ENCODE results near the gene RNF115. TPM values are rescaled to one million over a fixed set of nuclear protein-coding genes. Genes with fewer than 3 reads are reported as not detected.
"Not testable (repeated sequence)": the region's sequence is repeated elsewhere in the genome, so short reads cannot be mapped to it uniquely, and the experiment has no call there.

Gene RNF115
- total RNA-seq, 1 experiment from 2014 or later: 9.5 TPM

- intact Hi-C loops (cut with micrococcal nuclease): no loop called here
- Histone ChIP-seq H3K79me2 (ENCODE audit: insufficient read depth, low read length) (no peaks in the 10 kb centered on the region), H3K27ac (ENCODE audit: low read depth, low read length) (no peak overlapping the region), H3K36me3 (ENCODE audit: control insufficient read depth in 1 of 2, insufficient read depth in 2 of 2, low read length in 2 of 2) (no peaks in the 10 kb centered on the region; a peak in 1 of 4 replicates), H4K20me1 (ENCODE audit: insufficient read depth) (no peaks in the 10 kb centered on the region), H3K4me3 (replicated peaks in 1 of 2; ENCODE audit: low read depth in 1 of 2, low read length in 2 of 2) (no peak overlapping the region), H3K4me2 (ENCODE audit: low read length) (no peak overlapping the region), H3K9ac (ENCODE audit: low read length) (no peak overlapping the region), H3K4me1 (ENCODE audit: control insufficient read depth in 1 of 2, insufficient read depth in 2 of 2, low read length in 2 of 2) (no peaks in the 10 kb centered on the region), H3K9me3 (ENCODE audit: control insufficient read depth in 1 of 2, insufficient read depth in 1 of 2, low read depth in 1 of 2, low read length in 2 of 2) (no peaks in the 10 kb centered on the region), H3K9me2 (ENCODE audit: insufficient read depth) (no peaks in the 10 kb centered on the region), H3K27me3 (ENCODE audit: insufficient read depth, low read length) (no peaks in the 10 kb centered on the region), H2AFZ (ENCODE audit: low read depth, low read length, poor library complexity, severe bottlenecking) (no peak overlapping the region)
- ChIA-PET CTCF (no interaction called here), POLR2A (interaction anchor here (0.6 kb wide), 1 partner anchor 18 kb away, joined by 3 read pairs; no protein-coding TSS in a partner anchor), RAD21 (ENCODE audit: low non-redundant PET in 1 of 2, low total read pairs in 2 of 2, uncharacterized antibody in 2 of 2, unreplicated experiment in 2 of 2) (no interaction called here)
- no TSS peak for BruUV-seq (replicated peaks)
- ATAC-seq (no peak), DNase-seq (ENCODE audit: low read depth, low spot score) (no peak)
- TF ChIP-seq SP1 (IDR thresholded peaks at IDR 0.05; ENCODE audit: low read depth) (no peak), EGR1 (IDR thresholded peaks at IDR 0.05; ENCODE audit: low read depth) (no peak)
Measured at GRCh38 chr1:145771056-145771455, 52.8 kb downstream of the RNF115 start.

GRCh38 chr1:145768004-145768403 lies 55.9 kb downstream of the RNF115 start:
- H3K27me3 ChIP-seq (ENCODE audit: insufficient read depth, low read length); H3K79me2 ChIP-seq (ENCODE audit: insufficient read depth, low read length); RAD21 ChIA-PET (ENCODE audit: low non-redundant PET in 1 of 2, low total read pairs in 2 of 2, uncharacterized antibody in 2 of 2, unreplicated experiment in 2 of 2); ATAC-seq; H3K9me3 ChIP-seq (ENCODE audit: control insufficient read depth in 1 of 2, insufficient read depth in 1 of 2, low read depth in 1 of 2, low read length in 2 of 2); H3K4me1 ChIP-seq (ENCODE audit: control insufficient read depth in 1 of 2, insufficient read depth in 2 of 2, low read length in 2 of 2); BruUV-seq (replicated peaks); H3K27ac ChIP-seq (ENCODE audit: low read depth, low read length); H3K9ac ChIP-seq (ENCODE audit: low read length); H3K4me3 ChIP-seq (replicated peaks in 1 of 2; ENCODE audit: low read depth in 1 of 2, low read length in 2 of 2); H3K4me2 ChIP-seq (ENCODE audit: low read length); H3K36me3 ChIP-seq (ENCODE audit: control insufficient read depth in 1 of 2, insufficient read depth in 2 of 2, low read length in 2 of 2); H2AFZ ChIP-seq (ENCODE audit: low read depth, low read length, poor library complexity, severe bottlenecking); intact Hi-C loops (cut with micrococcal nuclease); DNase-seq (ENCODE audit: low read depth, low spot score); POLR2A ChIA-PET; CTCF ChIA-PET; H4K20me1 ChIP-seq (ENCODE audit: insufficient read depth); H3K9me2 ChIP-seq (ENCODE audit: insufficient read depth): not testable (repeated sequence)

GRCh38 chr1:145766926-145767325 lies 57.0 kb downstream of the RNF115 start:
- POLR2A ChIA-PET; RAD21 ChIA-PET (ENCODE audit: low non-redundant PET in 1 of 2, low total read pairs in 2 of 2, uncharacterized antibody in 2 of 2, unreplicated experiment in 2 of 2): not testable (repeated sequence)

GRCh38 chr1:145765585-145766360 lies 58.1 kb downstream of the RNF115 start:
- H3K9ac ChIP-seq (ENCODE audit: low read length); H3K4me1 ChIP-seq (ENCODE audit: control insufficient read depth in 1 of 2, insufficient read depth in 2 of 2, low read length in 2 of 2); DNase-seq (ENCODE audit: low read depth, low spot score); H3K27ac ChIP-seq (ENCODE audit: low read depth, low read length); H2AFZ ChIP-seq (ENCODE audit: low read depth, low read length, poor library complexity, severe bottlenecking); H3K4me3 ChIP-seq (replicated peaks in 1 of 2; ENCODE audit: low read depth in 1 of 2, low read length in 2 of 2); H3K36me3 ChIP-seq (ENCODE audit: control insufficient read depth in 1 of 2, insufficient read depth in 2 of 2, low read length in 2 of 2); ATAC-seq; H3K9me3 ChIP-seq (ENCODE audit: control insufficient read depth in 1 of 2, insufficient read depth in 1 of 2, low read depth in 1 of 2, low read length in 2 of 2); H4K20me1 ChIP-seq (ENCODE audit: insufficient read depth); RAD21 ChIA-PET (ENCODE audit: low non-redundant PET in 1 of 2, low total read pairs in 2 of 2, uncharacterized antibody in 2 of 2, unreplicated experiment in 2 of 2); H3K4me2 ChIP-seq (ENCODE audit: low read length); H3K79me2 ChIP-seq (ENCODE audit: insufficient read depth, low read length); H3K27me3 ChIP-seq (ENCODE audit: insufficient read depth, low read length); POLR2A ChIA-PET; CTCF ChIA-PET; H3K9me2 ChIP-seq (ENCODE audit: insufficient read depth); BruUV-seq (replicated peaks); intact Hi-C loops (cut with micrococcal nuclease): not testable (repeated sequence)

More at GRCh38 chr1:145766926-145767325, 57.0 kb downstream of the RNF115 start:
- H3K4me1 ChIP-seq (ENCODE audit: control insufficient read depth in 1 of 2, insufficient read depth in 2 of 2, low read length in 2 of 2); H3K9me2 ChIP-seq (ENCODE audit: insufficient read depth); H3K9ac ChIP-seq (ENCODE audit: low read length); DNase-seq (ENCODE audit: low read depth, low spot score); H2AFZ ChIP-seq (ENCODE audit: low read depth, low read length, poor library complexity, severe bottlenecking); H3K9me3 ChIP-seq (ENCODE audit: control insufficient read depth in 1 of 2, insufficient read depth in 1 of 2, low read depth in 1 of 2, low read length in 2 of 2); H3K27ac ChIP-seq (ENCODE audit: low read depth, low read length); H3K79me2 ChIP-seq (ENCODE audit: insufficient read depth, low read length); intact Hi-C loops (cut with micrococcal nuclease); CTCF ChIA-PET; H4K20me1 ChIP-seq (ENCODE audit: insufficient read depth); H3K36me3 ChIP-seq (ENCODE audit: control insufficient read depth in 1 of 2, insufficient read depth in 2 of 2, low read length in 2 of 2); H3K4me3 ChIP-seq (replicated peaks in 1 of 2; ENCODE audit: low read depth in 1 of 2, low read length in 2 of 2); ATAC-seq; BruUV-seq (replicated peaks); H3K27me3 ChIP-seq (ENCODE audit: insufficient read depth, low read length); H3K4me2 ChIP-seq (ENCODE audit: low read length): not testable (repeated sequence)

Data from HCT116 (cell line).